ENCODE data around the gene ORAI2. TPM values are rescaled to one million over a fixed set of nuclear protein-coding genes. Genes with fewer than 3 reads are reported as not detected.
"Not testable (repeated sequence)": the region's sequence is repeated elsewhere in the genome, so short reads cannot be mapped to it uniquely, and the experiment has no call there.

Gene ORAI2
- total RNA-seq, 1 donor from 2014 or later, result 47.4 TPM

DNA sequence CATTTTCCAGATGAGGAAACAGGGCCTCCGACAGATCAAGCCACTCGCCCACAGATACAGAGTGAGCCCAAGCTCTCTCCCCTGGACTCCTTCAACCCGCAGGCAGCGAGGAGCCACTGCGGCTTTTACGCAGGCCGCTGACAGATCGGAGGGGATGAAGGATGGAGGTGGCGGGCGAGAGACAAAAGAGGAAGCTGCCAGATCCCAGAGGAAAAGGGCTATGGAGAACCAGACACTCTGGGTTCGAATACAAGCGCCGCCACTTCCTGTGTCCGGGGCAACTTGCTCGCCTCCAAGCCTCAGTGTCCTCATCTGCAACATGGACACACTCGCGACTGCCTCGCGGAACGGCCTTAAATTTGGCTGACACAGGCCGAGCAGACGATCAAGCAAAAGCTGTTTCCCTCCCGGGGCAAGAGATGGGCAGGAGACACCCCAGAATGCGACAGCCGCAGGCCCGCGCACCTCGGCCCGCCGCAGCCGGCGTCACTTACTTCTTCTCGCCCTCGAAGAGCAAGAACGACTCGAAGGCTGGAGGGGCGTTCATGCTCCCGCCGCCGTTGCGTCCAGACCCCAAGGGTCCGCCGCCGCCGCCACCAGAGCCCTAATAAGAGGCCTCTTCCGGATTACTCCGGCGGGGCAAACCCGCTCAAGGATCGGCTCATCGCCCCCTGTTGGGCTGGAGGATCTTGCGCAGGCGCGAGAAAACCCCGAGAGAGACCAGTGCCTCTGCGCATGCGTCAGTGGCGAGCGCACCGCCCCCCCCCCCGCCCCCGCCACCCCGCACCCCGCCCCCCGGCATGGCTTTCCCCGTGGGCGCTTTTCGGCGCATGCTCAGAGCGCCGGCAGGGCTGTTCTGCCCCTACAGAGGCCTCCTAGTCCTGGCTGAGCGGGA, 45.2 kb downstream of the ORAI2 start, which contains the start of gene POLR2J:
Gene POLR2J (minus strand): TSS at position 609 of the 895 bp plus-strand sequence. CDS start 62 bp downstream, at position 547.
- TF ChIP-seq, protein P1, sequence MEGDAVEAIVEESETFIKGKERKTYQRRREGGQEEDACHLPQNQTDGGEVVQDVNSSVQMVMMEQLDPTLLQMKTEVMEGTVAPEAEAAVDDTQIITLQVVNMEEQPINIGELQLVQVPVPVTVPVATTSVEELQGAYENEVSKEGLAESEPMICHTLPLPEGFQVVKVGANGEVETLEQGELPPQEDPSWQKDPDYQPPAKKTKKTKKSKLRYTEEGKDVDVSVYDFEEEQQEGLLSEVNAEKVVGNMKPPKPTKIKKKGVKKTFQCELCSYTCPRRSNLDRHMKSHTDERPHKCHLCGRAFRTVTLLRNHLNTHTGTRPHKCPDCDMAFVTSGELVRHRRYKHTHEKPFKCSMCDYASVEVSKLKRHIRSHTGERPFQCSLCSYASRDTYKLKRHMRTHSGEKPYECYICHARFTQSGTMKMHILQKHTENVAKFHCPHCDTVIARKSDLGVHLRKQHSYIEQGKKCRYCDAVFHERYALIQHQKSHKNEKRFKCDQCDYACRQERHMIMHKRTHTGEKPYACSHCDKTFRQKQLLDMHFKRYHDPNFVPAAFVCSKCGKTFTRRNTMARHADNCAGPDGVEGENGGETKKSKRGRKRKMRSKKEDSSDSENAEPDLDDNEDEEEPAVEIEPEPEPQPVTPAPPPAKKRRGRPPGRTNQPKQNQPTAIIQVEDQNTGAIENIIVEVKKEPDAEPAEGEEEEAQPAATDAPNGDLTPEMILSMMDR (IDR thresholded peaks at IDR 0.05), result peak; percentile 53
- peak; percentile 44 for DNase-seq (ENCODE audit: low spot score)
- not testable (repeated sequence) for H3K36me3 Mint-ChIP-seq (ENCODE audit: low read depth); H3K27me3 Mint-ChIP-seq (ENCODE audit: low read depth); H3K4me1 Mint-ChIP-seq (ENCODE audit: low read depth); H3K9me3 Mint-ChIP-seq (ENCODE audit: low read depth)
- Mint-ChIP-seq H3K27ac (ENCODE audit: unreplicated experiment) (peak within 1 kb of the TSS; percentile 45), H3K4me3 (ENCODE audit: unreplicated experiment) (peak within 1 kb of the TSS; percentile 80)

DNA sequence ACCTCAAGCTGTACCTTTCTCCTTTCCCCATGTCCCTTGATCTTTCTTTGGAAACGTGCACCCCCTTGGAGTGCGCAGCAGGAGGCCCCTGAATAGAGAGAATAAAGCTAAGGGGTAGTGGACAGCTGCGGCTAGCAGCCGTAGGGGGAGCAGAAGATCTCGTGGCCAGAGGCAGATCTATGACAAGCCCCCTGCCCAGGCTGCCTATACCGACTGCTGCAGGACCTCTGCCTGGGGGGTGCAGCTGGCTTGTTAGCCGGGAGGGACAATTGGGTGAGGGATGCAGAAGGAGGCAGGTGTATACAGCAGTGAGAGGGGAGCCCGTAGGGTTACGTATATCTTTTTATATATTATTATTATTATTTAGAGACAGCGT, 45.8 kb downstream of the ORAI2 start:
- not testable (repeated sequence) for H3K9me3 Mint-ChIP-seq (ENCODE audit: low read depth); H3K27ac Mint-ChIP-seq (ENCODE audit: unreplicated experiment); H3K36me3 Mint-ChIP-seq (ENCODE audit: low read depth); H3K4me1 Mint-ChIP-seq (ENCODE audit: low read depth); H3K4me3 Mint-ChIP-seq (ENCODE audit: unreplicated experiment); H3K27me3 Mint-ChIP-seq (ENCODE audit: low read depth); DNase-seq (ENCODE audit: low spot score)

DNA sequence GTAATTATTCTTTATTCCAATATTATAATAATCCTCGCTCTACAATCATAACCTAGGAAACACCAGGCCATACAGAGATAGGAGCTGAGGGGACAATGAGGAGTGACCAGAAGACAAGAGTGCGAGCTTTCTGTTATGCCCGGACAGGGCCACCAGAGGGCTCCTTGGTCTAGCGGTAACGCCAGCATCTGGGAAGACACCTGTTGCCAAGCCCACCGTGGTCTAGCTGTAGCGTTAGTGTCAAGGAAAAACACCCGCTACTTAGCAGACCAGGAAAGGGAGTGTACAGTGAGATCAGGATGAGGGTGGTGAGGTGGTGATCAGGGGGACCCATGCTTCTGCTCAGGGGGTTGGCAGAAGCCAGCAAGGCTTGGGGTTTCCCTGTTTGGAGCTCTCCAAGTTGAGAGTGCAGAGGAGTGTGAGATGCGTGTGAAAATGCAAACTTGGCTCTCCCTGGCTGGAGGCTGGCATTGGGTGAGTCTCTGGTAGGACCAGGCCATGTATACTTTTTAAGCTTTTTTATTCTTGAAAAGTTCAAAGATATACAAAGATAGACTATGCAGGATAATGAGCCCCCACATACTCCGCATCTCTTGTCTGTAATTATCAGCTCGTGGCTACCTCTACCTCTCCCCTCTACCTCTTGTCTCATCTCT, 46.7 kb downstream of the ORAI2 start:
- not testable (repeated sequence) for H3K4me1 Mint-ChIP-seq (ENCODE audit: low read depth); H3K36me3 Mint-ChIP-seq (ENCODE audit: low read depth); H3K27ac Mint-ChIP-seq (ENCODE audit: unreplicated experiment); H3K27me3 Mint-ChIP-seq (ENCODE audit: low read depth); H3K4me3 Mint-ChIP-seq (ENCODE audit: unreplicated experiment); H3K9me3 Mint-ChIP-seq (ENCODE audit: low read depth)
- peak; percentile 3 for DNase-seq (ENCODE audit: low spot score)
- TF ChIP-seq, protein P1 (IDR thresholded peaks at IDR 0.05), result peak; percentile 64

DNA sequence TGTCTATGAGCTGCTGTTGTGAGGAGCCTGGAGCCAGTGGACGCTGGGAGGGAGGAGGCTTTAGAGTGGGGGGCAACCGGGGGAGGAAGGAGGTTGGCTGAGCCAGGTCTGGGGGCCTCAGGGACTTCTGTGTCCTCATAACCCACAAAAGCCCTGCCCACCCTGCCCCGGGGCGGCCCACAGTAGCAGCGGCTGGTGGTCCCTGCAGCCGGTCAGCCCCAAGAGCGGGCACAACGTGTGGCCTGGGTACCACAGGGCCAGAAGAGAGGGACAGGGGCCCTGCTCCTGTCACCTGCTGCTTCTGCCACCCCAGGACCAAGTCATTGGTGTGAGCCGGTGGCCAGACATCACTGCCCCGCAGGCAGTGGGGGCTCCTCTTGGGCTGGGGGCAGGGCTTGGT, 48.6 kb downstream of the ORAI2 start:
- H3K4me1 Mint-ChIP-seq (ENCODE audit: low read depth); H3K9me3 Mint-ChIP-seq (ENCODE audit: low read depth); H3K27ac Mint-ChIP-seq (ENCODE audit: unreplicated experiment); H3K27me3 Mint-ChIP-seq (ENCODE audit: low read depth); H3K4me3 Mint-ChIP-seq (ENCODE audit: unreplicated experiment); H3K36me3 Mint-ChIP-seq (ENCODE audit: low read depth): not testable (repeated sequence)
- DNase-seq (ENCODE audit: low spot score), result peak; percentile 58

DNA sequence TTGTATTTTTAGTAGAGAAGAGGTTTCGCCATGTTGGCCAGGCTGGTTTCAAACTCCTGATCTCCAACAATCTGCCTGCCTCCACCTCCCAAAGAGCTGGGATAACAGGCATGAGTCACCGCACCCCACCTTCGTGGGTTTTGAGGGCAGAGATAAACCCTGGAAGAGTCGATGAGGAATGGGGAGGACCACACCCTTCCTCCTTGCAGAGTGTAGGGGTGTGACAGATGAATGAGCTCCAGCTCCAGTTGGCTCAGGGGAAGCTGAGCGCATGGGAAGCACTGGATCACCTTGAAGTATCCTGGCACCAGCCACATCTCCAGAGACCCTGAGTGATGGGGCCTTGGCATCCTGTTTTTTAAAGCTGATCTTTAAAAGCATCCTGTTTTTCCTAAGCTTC, 50.9 kb downstream of the ORAI2 start:
- not testable (repeated sequence) for H3K36me3 Mint-ChIP-seq (ENCODE audit: low read depth); H3K4me1 Mint-ChIP-seq (ENCODE audit: low read depth); DNase-seq (ENCODE audit: low spot score); H3K4me3 Mint-ChIP-seq (ENCODE audit: unreplicated experiment); H3K9me3 Mint-ChIP-seq (ENCODE audit: low read depth); H3K27ac Mint-ChIP-seq (ENCODE audit: unreplicated experiment); H3K27me3 Mint-ChIP-seq (ENCODE audit: low read depth)

DNA sequence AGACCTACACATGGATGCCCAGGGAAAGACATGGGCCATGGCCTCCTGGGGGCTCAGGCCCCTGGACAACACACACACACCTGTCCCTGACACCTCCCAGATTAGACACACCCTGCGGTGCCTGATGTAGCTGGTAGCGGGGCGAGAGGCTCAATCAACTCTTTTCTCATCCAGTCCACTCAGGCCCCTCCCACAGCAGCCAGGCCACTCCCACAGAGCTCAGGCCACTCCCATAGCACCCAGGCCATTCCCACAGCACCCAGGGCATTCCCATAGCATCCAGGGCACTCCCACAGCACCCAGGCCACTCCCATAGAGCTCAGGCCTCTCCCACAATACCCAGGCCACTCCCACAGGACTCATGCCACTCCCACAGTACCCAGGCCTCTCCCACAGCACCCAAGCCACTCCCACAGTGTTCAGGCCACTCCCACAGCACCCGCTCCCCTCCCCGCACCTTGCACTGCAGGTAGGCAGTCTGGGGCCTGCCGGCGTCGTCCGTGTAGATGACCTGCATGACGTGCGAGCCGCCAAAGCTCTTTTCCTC, 57.2 kb downstream of the ORAI2 start:
- peak; percentile 37 for DNase-seq (ENCODE audit: low spot score)
- H3K4me3 Mint-ChIP-seq (ENCODE audit: unreplicated experiment); H3K4me1 Mint-ChIP-seq (ENCODE audit: low read depth); H3K27me3 Mint-ChIP-seq (ENCODE audit: low read depth); H3K36me3 Mint-ChIP-seq (ENCODE audit: low read depth); H3K27ac Mint-ChIP-seq (ENCODE audit: unreplicated experiment); H3K9me3 Mint-ChIP-seq (ENCODE audit: low read depth): not testable (repeated sequence)

DNA sequence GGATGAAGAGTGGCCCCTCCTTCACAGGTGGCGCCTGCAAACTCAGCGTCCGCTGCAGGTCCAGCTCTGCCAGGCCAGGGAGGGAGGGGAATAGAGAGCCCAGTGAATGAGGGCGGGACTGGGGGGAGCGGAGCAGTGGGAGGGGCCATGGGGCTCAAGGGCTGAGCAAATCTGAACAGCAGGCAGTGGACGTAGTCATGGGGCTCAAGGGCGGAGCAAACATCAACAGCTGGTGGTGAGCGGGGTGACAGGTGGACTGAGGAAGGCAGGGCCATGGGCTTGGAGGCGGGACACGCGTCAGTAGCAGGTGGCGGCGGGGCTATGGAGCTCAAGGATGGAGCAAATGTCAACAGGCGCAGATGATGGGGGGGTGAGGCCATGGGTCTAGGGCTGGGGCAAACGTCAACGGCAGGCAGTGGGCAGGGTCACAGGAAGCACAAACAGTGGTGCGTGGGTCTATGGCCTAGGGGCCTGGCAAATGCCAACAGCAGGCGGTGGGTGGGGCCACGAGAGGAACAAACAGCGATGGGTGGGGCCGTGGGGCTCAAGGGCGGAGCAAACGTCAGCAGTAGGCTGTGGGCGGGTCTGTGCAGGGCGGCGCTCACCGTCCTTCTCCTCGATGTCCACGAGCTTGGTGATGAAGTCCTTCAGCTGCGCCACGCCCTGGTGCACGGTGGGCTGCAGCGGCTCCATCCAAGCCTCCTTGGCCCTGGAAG, 60.0 kb downstream of the ORAI2 start:
- not testable (repeated sequence) for DNase-seq (ENCODE audit: low spot score); H3K4me3 Mint-ChIP-seq (ENCODE audit: unreplicated experiment); H3K27me3 Mint-ChIP-seq (ENCODE audit: low read depth); H3K4me1 Mint-ChIP-seq (ENCODE audit: low read depth); H3K36me3 Mint-ChIP-seq (ENCODE audit: low read depth); H3K9me3 Mint-ChIP-seq (ENCODE audit: low read depth); H3K27ac Mint-ChIP-seq (ENCODE audit: unreplicated experiment)

DNA sequence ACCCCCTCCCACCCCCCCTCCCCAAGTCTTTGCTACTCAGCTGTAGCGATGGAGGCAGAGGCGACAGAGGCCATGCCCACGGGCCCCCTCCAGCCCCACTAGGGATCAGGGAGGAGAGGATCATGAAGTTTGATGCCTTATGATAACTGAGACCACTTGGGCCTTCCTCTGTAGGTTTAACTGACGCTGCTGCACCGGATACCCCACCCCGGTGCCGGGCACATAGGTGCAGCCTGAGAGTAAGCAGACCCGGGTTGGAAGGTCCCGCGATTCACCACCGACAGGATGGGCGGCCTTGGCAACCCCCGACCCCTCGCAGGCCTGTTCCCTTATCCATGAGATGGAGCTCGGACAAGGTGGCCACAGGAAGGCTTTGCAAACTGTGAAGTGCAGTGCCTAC, 60.7 kb downstream of the ORAI2 start:
- not testable (repeated sequence) for H3K36me3 Mint-ChIP-seq (ENCODE audit: low read depth); H3K4me3 Mint-ChIP-seq (ENCODE audit: unreplicated experiment); H3K27me3 Mint-ChIP-seq (ENCODE audit: low read depth); H3K9me3 Mint-ChIP-seq (ENCODE audit: low read depth); H3K4me1 Mint-ChIP-seq (ENCODE audit: low read depth); H3K27ac Mint-ChIP-seq (ENCODE audit: unreplicated experiment); DNase-seq (ENCODE audit: low spot score)

DNA sequence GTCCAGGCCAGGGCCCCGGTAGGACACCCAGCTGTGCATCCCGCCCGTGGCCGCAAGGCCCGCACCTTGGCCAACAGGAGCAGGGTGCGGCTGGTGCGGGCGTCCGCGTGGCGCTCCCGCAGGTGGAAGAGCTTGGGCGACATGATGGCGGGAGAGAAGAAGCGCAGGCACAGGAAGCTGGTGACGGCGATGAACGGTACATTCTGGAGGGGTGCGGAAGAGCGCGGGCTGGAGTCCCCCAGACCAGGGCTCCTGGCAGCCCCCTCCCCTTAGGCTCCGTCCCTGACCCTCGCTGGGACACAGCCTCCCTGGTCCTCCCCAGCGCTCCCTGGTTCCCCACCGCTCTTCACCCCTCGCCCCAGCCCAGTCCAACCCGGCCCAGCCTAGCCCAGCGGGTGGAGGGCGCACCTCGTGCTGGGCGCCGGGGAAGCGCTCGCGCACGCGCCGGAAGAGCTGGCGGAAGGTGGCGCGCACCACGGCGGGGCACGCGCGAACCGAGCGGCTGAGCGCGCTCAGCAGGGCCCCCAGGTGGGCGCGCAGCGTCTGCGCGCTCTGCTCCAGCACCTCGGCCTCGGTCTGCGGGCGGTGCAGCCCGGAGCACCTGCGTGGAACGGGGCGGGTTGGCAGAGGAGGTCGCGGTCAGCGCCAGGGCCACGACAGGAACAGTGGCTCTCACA, 61.2 kb downstream of the ORAI2 start:
- H3K27me3 Mint-ChIP-seq (ENCODE audit: low read depth); H3K9me3 Mint-ChIP-seq (ENCODE audit: low read depth); H3K27ac Mint-ChIP-seq (ENCODE audit: unreplicated experiment); DNase-seq (ENCODE audit: low spot score); H3K36me3 Mint-ChIP-seq (ENCODE audit: low read depth); H3K4me1 Mint-ChIP-seq (ENCODE audit: low read depth); H3K4me3 Mint-ChIP-seq (ENCODE audit: unreplicated experiment): not testable (repeated sequence)

DNA sequence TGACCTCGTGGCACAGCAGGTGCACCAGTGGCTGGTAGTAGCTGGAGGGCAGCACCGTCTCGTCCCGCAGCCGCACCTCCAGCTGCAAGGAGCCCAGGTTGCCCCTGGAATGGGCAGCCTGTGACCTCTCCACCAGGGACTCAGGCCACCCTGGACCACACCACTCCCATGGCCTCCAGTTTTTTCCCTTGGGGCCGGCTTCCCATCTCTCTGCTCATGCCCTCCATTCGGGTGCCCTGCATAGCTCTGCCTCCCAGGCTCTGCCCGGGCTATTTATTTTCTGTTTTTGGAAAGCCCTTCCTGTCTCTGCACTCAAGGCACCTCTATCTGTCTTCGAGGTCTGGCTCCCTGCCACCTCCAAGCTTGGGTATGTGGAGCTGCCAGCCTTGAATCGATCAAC, 63.5 kb downstream of the ORAI2 start:
- H3K27ac Mint-ChIP-seq (ENCODE audit: unreplicated experiment); H3K4me3 Mint-ChIP-seq (ENCODE audit: unreplicated experiment); DNase-seq (ENCODE audit: low spot score); H3K4me1 Mint-ChIP-seq (ENCODE audit: low read depth); H3K36me3 Mint-ChIP-seq (ENCODE audit: low read depth); H3K9me3 Mint-ChIP-seq (ENCODE audit: low read depth); H3K27me3 Mint-ChIP-seq (ENCODE audit: low read depth): not testable (repeated sequence)

Measured in chondrocyte (in vitro differentiated cells).